IMR-90 (cell line): Measurements from ENCODE around the gene MYBPH. TPM values are rescaled to one million over a fixed set of nuclear protein-coding genes. Genes with fewer than 3 reads are reported as not detected.

Experiments
- ATAC-seq: fragments of 200-7000 bp; cut with Tn5 transposase; 2 replicates; pipeline ENCODE4 v1.9.1; 2020; ENCODE audit warnings: low read depth, mild to moderate bottlenecking, moderate library complexity
- BruUV-seq: library from RNA; stranded (reverse); fragments of 400-500 nt; replicated peaks from 2 replicates; lab custom pipeline; 2021; lab: Mats Ljungman, UMichigan
- CTCF ChIA-PET: fragments of 300-600 bp; formaldehyde crosslinking; extraction: SDS; loops from one replicate; lab custom pipeline; 2021; ENCODE audit warnings: antibody characterized with exemption; lab: Yijun Ruan, JAX
- POLR2A ChIA-PET: fragments of 300-600 bp; sonication (Branson Sonifier 250); formaldehyde crosslinking; loops from one replicate; lab custom pipeline; 2022; ENCODE audit warnings: antibody characterized with exemption; ENCODE audit not compliant: unreplicated experiment; lab: Charles Lee
- DNase-seq: peaks from one replicate; pipeline ENCODE4 v3.0.0; 2013
- H2AFZ ChIP-seq: replicated peaks from 2 replicates; pipeline ENCODE3; 2013; ENCODE audit warnings: low read length, mild to moderate bottlenecking; ENCODE audit not compliant: poor library complexity
- H2AK5ac ChIP-seq: 2 replicates; pipeline ENCODE4 v1.6.1; 2013; ENCODE audit warnings: low read depth, low read length, inconsistent platforms
- H2AK9ac ChIP-seq: replicated peaks from 2 replicates; pipeline ENCODE3; 2013; ENCODE audit warnings: mild to moderate bottlenecking, low read depth, low read length, moderate library complexity; ENCODE audit not compliant: poor library complexity
- H2BK120ac ChIP-seq: 2 replicates; pipeline ENCODE4 v1.6.1; 2013; ENCODE audit warnings: low read depth, low read length, inconsistent platforms
- H2BK15ac ChIP-seq: 3 replicates; pipeline ENCODE4 v1.6.1; 2013; ENCODE audit warnings: low read depth, low read length, inconsistent platforms
- H2BK20ac ChIP-seq: 2 replicates; pipeline ENCODE4 v1.6.1; 2013; ENCODE audit warnings: low read depth, mild to moderate bottlenecking, inconsistent platforms, low read length, moderate library complexity
- H2BK5ac ChIP-seq: 2 replicates; pipeline ENCODE4 v1.6.1; 2013; ENCODE audit warnings: mild to moderate bottlenecking, low read depth, low read length, inconsistent platforms; ENCODE audit not compliant: poor library complexity, severe bottlenecking
- H3K14ac ChIP-seq: replicated peaks from 2 replicates; pipeline ENCODE4 v1.6.1; 2013; ENCODE audit warnings: low read depth, low read length, inconsistent platforms
- H3K18ac ChIP-seq: 2 replicates; pipeline ENCODE4 v1.6.1; 2013; ENCODE audit warnings: low read depth, low read length, control low read depth
- H3K23ac ChIP-seq: 2 replicates; pipeline ENCODE4 v1.6.1; 2013; ENCODE audit warnings: low read depth, low read length, inconsistent platforms
- H3K27ac ChIP-seq: 2 replicates; pipeline ENCODE4 v1.5.1; 2013; ENCODE audit warnings: mild to moderate bottlenecking, control low read depth, low read length; ENCODE audit not compliant: insufficient read depth
- H3K27me3 ChIP-seq: 2 replicates; pipeline ENCODE4 v1.6.1; 2013; ENCODE audit warnings: low read length; ENCODE audit not compliant: control insufficient read depth, insufficient read depth
- H3K36me3 ChIP-seq: 2 replicates; pipeline ENCODE4 v1.6.1; 2013; ENCODE audit warnings: low read length, mixed read lengths; ENCODE audit not compliant: control insufficient read depth, insufficient read depth
- H3K4ac ChIP-seq: 2 replicates; pipeline ENCODE4 v1.6.1; 2013; ENCODE audit warnings: low read depth, low read length, inconsistent platforms
- H3K4me1 ChIP-seq: 2 replicates; pipeline ENCODE4 v1.6.1; 2013; ENCODE audit warnings: low read length, mixed read lengths; ENCODE audit not compliant: control insufficient read depth, insufficient read depth
- H3K4me2 ChIP-seq: 2 replicates; pipeline ENCODE4 v1.6.1; 2013; ENCODE audit warnings: low read depth, mild to moderate bottlenecking, control low read depth, low read length, moderate library complexity
- H3K4me3 ChIP-seq: 2 replicates; pipeline ENCODE4 v1.5.1; 2013; ENCODE audit warnings: low read depth, mild to moderate bottlenecking, control low read depth, low read length, moderate library complexity; ENCODE audit not compliant: insufficient read depth
- H3K56ac ChIP-seq: 2 replicates; pipeline ENCODE4 v1.6.1; 2013; ENCODE audit warnings: low read length, inconsistent platforms; ENCODE audit not compliant: insufficient read depth; ENCODE audit errors: extremely low read depth
- H3K79me1 ChIP-seq, 2 experiments: 2 replicates each; pipeline ENCODE4 v1.6.1; 2013; ENCODE audit warnings: low read length in 2 of 2, inconsistent platforms in 1 of 2, low read depth in 1 of 2
- H3K9ac ChIP-seq: 2 replicates; pipeline ENCODE4 v1.6.1; 2013; ENCODE audit warnings: low read depth, low read length, control low read depth
- H3K9me1 ChIP-seq: 2 replicates; pipeline ENCODE4 v1.6.1; 2013; ENCODE audit warnings: low read length, inconsistent platforms; ENCODE audit not compliant: insufficient read depth
- H3K9me3 ChIP-seq: 2 replicates; pipeline ENCODE4 v1.6.1; 2013; ENCODE audit warnings: low read length; ENCODE audit not compliant: control insufficient read depth, insufficient read depth
- H4K20me1 ChIP-seq: 2 replicates; pipeline ENCODE4 v1.6.1; 2013; ENCODE audit warnings: low read length, inconsistent platforms; ENCODE audit not compliant: insufficient read depth
- H4K5ac ChIP-seq: 2 replicates; pipeline ENCODE4 v1.6.1; 2013; ENCODE audit warnings: mild to moderate bottlenecking, low read depth, low read length, control low read depth
- H4K8ac ChIP-seq, 2 experiments: 2 replicates each; pipeline ENCODE4 v1.6.1; 2013; ENCODE audit warnings: low read depth in 2 of 2, low read length in 2 of 2, control low read depth in 1 of 2, inconsistent platforms in 1 of 2
- H4K91ac ChIP-seq: 2 replicates; pipeline ENCODE4 v1.6.1; 2013; ENCODE audit warnings: low read depth, low read length, inconsistent platforms; ENCODE audit not compliant: insufficient read depth
- CHD1 ChIP-seq: IDR thresholded peaks from 2 replicates; pipeline ENCODE4 v1.6.1; 2012; ENCODE audit warnings: low read depth, low read length, improper control_type of control experiment
- FOS ChIP-seq: fragments of 150-350 bp; IDR thresholded peaks from 2 replicates; pipeline ENCODE4 v1.6.1; 2016; ENCODE audit warnings: low read depth, low read length
- MAZ ChIP-seq: IDR thresholded peaks from 2 replicates; pipeline ENCODE4 v1.6.1; 2012; ENCODE audit warnings: low read depth, mild to moderate bottlenecking, low read length, improper control_type of control experiment, moderate library complexity, borderline replicate concordance
- NFE2L2 ChIP-seq: fragments of 150-350 bp; IDR thresholded peaks from 2 replicates; pipeline ENCODE4 v1.6.1; 2016; ENCODE audit warnings: low read depth, mild to moderate bottlenecking, low read length
- RAD21 ChIP-seq: IDR thresholded peaks from 2 replicates; pipeline ENCODE4 v1.6.1; 2012; ENCODE audit warnings: low read length, improper control_type of control experiment
- RFX5 ChIP-seq: IDR thresholded peaks from 2 replicates; pipeline ENCODE4 v1.8.0; 2012; ENCODE audit warnings: low read depth, mild to moderate bottlenecking, low read length, moderate library complexity
- WGBS, 2 experiments: methylation state at CpG; one replicate each; pipeline versions ENCODE4 v1.1.5 to v1.1.7; 2013; ENCODE audit warnings: missing lambda C conversion rate in 2 of 2; ENCODE audit not compliant: insufficient read length in 1 of 2; ENCODE audit errors: extremely low coverage in 2 of 2; 5-methylcytosine and 5-hydroxymethylcytosine counted together
- dilution Hi-C: fragments of 300-500 bp; cut with HindIII; formaldehyde crosslinking; loops from one replicate; pipeline ENCODE4 v1.14.3; 2018; ENCODE audit warnings: low sequenced_read_pairs; ENCODE audit not compliant: unreplicated experiment
- in situ Hi-C: fragments of 300-500 bp; cut with MboI; formaldehyde crosslinking; loops from 3 replicates; pipeline ENCODE4 v1.14.3; 2019; ENCODE audit warnings: low sequenced_read_pairs, inconsistent platforms, mixed read lengths
- intact Hi-C: fragments of 100-400 bp; cut with micrococcal nuclease; formaldehyde crosslinking; loops from 2 replicates; pipeline ENCODE4 v1.10.0; 2022
- polyA plus RNA-seq, 3 experiments: library from polyadenylated mRNA; depleted of rRNA; stranded (reverse); fragments of >200 nt; gene quantifications; 2 replicates each; pipeline ENCODE4 v1.2.3, GENCODE V29; 2012; ENCODE audit warnings: low replicate concordance in 1 of 3
- total RNA-seq: library from RNA; depleted of rRNA; stranded (reverse); fragments of >200 nt; gene quantifications from 2 replicates; pipeline ENCODE4 v1.2.3, GENCODE V29; 2012
- TF ChIP-seq, protein P1 (sequence below): conservative IDR thresholded peaks from 2 replicates; pipeline ENCODE4 v1.5.1; 2012; ENCODE audit warnings: mild to moderate bottlenecking, low read depth, low read length, improper control_type of control experiment
- TF ChIP-seq, protein P2 (sequence below): fragments of 150-350 bp; IDR thresholded peaks from 2 replicates; pipeline ENCODE4 v1.6.1; 2017; ENCODE audit warnings: mild to moderate bottlenecking, antibody characterized with exemption, low read length, low read depth

Gene MYBPH
- total and polyA plus RNA-seq, 2 of the 4 experiments (the other 2 are of a cell fraction): not detected

DNA sequence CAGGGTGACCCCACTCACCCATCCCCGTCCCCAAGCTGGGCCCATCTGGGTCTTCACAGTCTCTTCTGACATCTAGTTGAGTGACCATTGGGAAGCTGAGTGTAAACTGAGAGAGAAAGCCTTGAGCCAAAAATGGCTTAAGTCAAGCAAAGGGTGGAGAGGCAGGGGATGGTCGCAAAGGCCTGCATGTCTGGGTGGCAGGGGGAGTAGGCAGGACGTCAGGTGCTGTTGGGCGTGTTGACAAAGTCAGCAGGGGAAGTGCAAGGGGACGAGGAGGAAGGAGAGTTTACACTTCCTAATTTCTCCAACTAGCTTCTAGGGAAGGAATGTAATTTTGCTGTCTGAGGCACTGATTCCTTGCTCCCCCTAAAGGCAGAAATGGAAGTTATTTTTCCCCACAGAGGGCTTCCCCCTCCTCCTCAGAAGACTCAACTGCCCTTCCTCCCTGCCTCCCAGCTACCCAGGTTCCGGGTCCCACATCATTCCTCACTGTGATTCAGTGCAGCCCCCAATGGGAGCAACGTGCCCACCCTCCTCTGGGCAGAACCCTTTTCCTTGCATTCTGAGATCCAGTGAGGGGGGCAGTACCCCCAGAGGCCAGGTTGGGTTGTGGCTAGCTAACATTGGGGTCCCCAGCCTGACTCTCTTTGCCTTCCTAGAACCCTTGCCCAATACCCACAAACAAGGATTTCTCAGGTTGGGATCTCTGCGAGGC is 49.3 kb downstream of the MYBPH start (continued):
- TF ChIP-seq NFE2L2: no peak
- no peak for TF ChIP-seq RFX5

- H3K27ac ChIP-seq: no peak overlapping the region
- POLR2A ChIA-PET: no interaction called here
- no peaks in the 10 kb centered on the region; the same call in 1 of the 2 replicates for H4K20me1 ChIP-seq
- TF ChIP-seq MAZ: no peak
- TF ChIP-seq, protein P1, sequence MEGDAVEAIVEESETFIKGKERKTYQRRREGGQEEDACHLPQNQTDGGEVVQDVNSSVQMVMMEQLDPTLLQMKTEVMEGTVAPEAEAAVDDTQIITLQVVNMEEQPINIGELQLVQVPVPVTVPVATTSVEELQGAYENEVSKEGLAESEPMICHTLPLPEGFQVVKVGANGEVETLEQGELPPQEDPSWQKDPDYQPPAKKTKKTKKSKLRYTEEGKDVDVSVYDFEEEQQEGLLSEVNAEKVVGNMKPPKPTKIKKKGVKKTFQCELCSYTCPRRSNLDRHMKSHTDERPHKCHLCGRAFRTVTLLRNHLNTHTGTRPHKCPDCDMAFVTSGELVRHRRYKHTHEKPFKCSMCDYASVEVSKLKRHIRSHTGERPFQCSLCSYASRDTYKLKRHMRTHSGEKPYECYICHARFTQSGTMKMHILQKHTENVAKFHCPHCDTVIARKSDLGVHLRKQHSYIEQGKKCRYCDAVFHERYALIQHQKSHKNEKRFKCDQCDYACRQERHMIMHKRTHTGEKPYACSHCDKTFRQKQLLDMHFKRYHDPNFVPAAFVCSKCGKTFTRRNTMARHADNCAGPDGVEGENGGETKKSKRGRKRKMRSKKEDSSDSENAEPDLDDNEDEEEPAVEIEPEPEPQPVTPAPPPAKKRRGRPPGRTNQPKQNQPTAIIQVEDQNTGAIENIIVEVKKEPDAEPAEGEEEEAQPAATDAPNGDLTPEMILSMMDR: no peak
- no peak for TF ChIP-seq FOS
- TF ChIP-seq, protein P2, sequence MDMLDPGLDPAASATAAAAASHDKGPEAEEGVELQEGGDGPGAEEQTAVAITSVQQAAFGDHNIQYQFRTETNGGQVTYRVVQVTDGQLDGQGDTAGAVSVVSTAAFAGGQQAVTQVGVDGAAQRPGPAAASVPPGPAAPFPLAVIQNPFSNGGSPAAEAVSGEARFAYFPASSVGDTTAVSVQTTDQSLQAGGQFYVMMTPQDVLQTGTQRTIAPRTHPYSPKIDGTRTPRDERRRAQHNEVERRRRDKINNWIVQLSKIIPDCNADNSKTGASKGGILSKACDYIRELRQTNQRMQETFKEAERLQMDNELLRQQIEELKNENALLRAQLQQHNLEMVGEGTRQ: no peak
- no peak for TF ChIP-seq RAD21
- no peak for TF ChIP-seq RFX5
- no peak for TF ChIP-seq CHD1
- CTCF ChIA-PET: interaction anchor here (0.5 to 3.0 kb wide), 3 partner anchors 9 to 92 kb away, joined by 3 to 8 read pairs (median 3); no protein-coding TSS in a partner anchor
- BruUV-seq: no TSS peak
- DNase-seq (peak; percentile 34), ATAC-seq (no peak)
- H4K91ac ChIP-seq: no peak overlapping the region
- no peak overlapping the region for H2BK120ac ChIP-seq
- intact Hi-C loops: no loop called here
- no peak overlapping the region for H2BK20ac ChIP-seq
- no peaks in the 10 kb centered on the region for H3K9me3 ChIP-seq
- no peaks in the 10 kb centered on the region for H3K9me1 ChIP-seq
- H3K36me3 ChIP-seq: no peaks in the 10 kb centered on the region
- H3K14ac ChIP-seq: no peak overlapping the region
- WGBS, 2 experiments: no CpG with 5 or more reads among the region's 5 CpGs
- no peak overlapping the region for H3K4me3 ChIP-seq
- H3K27me3 ChIP-seq: peaks cover 62% of the 10 kb centered on the region
- no peak overlapping the region for H2BK15ac ChIP-seq
- no peaks in the 10 kb centered on the region for H3K79me1 ChIP-seq
- no peak overlapping the region for H2AK9ac ChIP-seq
- no peak overlapping the region for H3K56ac ChIP-seq
- no peak overlapping the region for H3K9ac ChIP-seq
- H4K5ac ChIP-seq: no peak overlapping the region
- dilution Hi-C loops: no loop called here
- H3K4me1 ChIP-seq: peaks cover 3% of the 10 kb centered on the region; the same call in 1 of the 2 replicates
- H3K4ac ChIP-seq: no peak overlapping the region
- no peak overlapping the region for H3K4me2 ChIP-seq
- no peak overlapping the region for H2BK5ac ChIP-seq
- in situ Hi-C loops: no loop called here
- H2AFZ ChIP-seq: no peak overlapping the region
- no peak overlapping the region for H4K8ac ChIP-seq
- no peak overlapping the region for H3K23ac ChIP-seq
- no peak overlapping the region for H3K18ac ChIP-seq
- H2AK5ac ChIP-seq: no peak overlapping the region
These were observed 50.9 kb downstream of the MYBPH start for GRCh38 chr1:203124546-203125317.
